ENCODE results near the gene ABCD3. TPM values are rescaled to one million over a fixed set of nuclear protein-coding genes. Genes with fewer than 3 reads are reported as not detected.

The ABCD3 gene
- total and polyA plus RNA-seq, 2 of the 13 experiments (the other 11 are each of a cell fraction or from before 2014, with no cell fraction given), result 27.5 to 166 TPM

GRCh38 chr1:94475232-94475631 lies 57.0 kb downstream of the ABCD3 start:
- Histone ChIP-seq H3K9me3 (ENCODE audit: low read length) (no peaks in the 10 kb centered on the region), H3K27ac (ENCODE audit: extremely low read length, insufficient read depth, low read length) (no peak overlapping the region), H3K36me3 (replicated peaks in 1 of 2; ENCODE audit: control insufficient read depth in 1 of 2, insufficient read depth in 2 of 2, low read length in 2 of 2) (peaks cover 3 to 59% of the 10 kb centered on the region in 2 experiments), H3K79me2 (ENCODE audit: insufficient read depth, low read length) (no peaks in the 10 kb centered on the region), H3K27me3 (ENCODE audit: control insufficient read depth in 1 of 2, insufficient read depth in 2 of 2, low read length in 2 of 2) (no peaks in the 10 kb centered on the region), H3K9ac (ENCODE audit: insufficient read depth, low read depth, low read length) (no peak overlapping the region), H4K20me1 (ENCODE audit: insufficient read depth, low read length) (no peaks in the 10 kb centered on the region), H2AFZ (ENCODE audit: low read length) (no peak overlapping the region), H3K4me1 (ENCODE audit: insufficient read depth, low read length) (no peaks in the 10 kb centered on the region), H3K4me2 (ENCODE audit: low read depth, low read length) (no peak overlapping the region), H3K4me3 (replicated peaks in 1 of 3; ENCODE audit: insufficient read depth in 1 of 3, low read depth in 2 of 3, low read length in 3 of 3) (no peak overlapping the region)
- ATAC-seq (no peak), FAIRE-seq (no peak), DNase-seq (ENCODE audit: low spot score) (no peak)
- TF ChIP-seq MAFF (IDR thresholded peaks at IDR 0.05; ENCODE audit: low read depth, low read length) (peak; percentile 76), MAFK (conservative IDR thresholded peaks at IDR 0.05 in 1 of 2, IDR thresholded peaks at IDR 0.05 in 1 of 2; ENCODE audit: low read length in 2 of 2) (peak; percentile 84 to 85), ZNF883 (CRISPR knock-in tag; IDR thresholded peaks at IDR 0.05; ENCODE audit: not compliant biosample characterization) (no peak), ZFY (CRISPR knock-in tag; IDR thresholded peaks at IDR 0.05) (no peak), HINFP (CRISPR knock-in tag; IDR thresholded peaks at IDR 0.05; ENCODE audit: low read depth) (no peak)
- intact Hi-C loops (cut with micrococcal nuclease; ENCODE audit: unreplicated experiment), result no loop called here
- BruUV-seq (replicated peaks), result no TSS peak
- in situ Hi-C loops (cut with HindIII; ENCODE audit: extremely low pct_ligation_motif_present, low pct_unique_long_range_greater_than_20kb), result no loop called here
- CTCF ChIA-PET (ENCODE audit: low intra/inter-chr PET ratio, low total read pairs), result no interaction called here
- POLR2A ChIA-PET, result no interaction called here

- no peak for DNase-seq (ENCODE audit: low spot score)
- in situ Hi-C loops (cut with HindIII; ENCODE audit: extremely low pct_ligation_motif_present, low pct_unique_long_range_greater_than_20kb) (loop anchor here (10.0 kb wide), 1 partner anchor 325 kb away; no protein-coding TSS in a partner anchor), intact Hi-C loops (cut with micrococcal nuclease; ENCODE audit: unreplicated experiment) (loop anchor here (2.0 kb wide), 1 partner anchor 325 kb away; no protein-coding TSS in a partner anchor)
- POLR2A ChIA-PET, result no interaction called here
- no peak for FAIRE-seq
- H3K36me3 ChIP-seq (replicated peaks in 1 of 2; ENCODE audit: control insufficient read depth in 1 of 2, insufficient read depth in 2 of 2, low read length in 2 of 2), result peaks cover 4 to 62% of the 10 kb centered on the region in 2 experiments
- H3K9ac ChIP-seq (ENCODE audit: insufficient read depth, low read depth, low read length), result no peak overlapping the region
- WGBS (ENCODE audit: low lambda C conversion rate), result 88% methylated on average over 3 of the region's 3 CpGs
- no peak overlapping the region for H3K4me2 ChIP-seq (ENCODE audit: low read depth, low read length)
- no peak overlapping the region for H2AFZ ChIP-seq (ENCODE audit: low read length)
- no peak overlapping the region for H3K27ac ChIP-seq (ENCODE audit: extremely low read length, insufficient read depth, low read length)
- CTCF ChIA-PET (ENCODE audit: low intra/inter-chr PET ratio, low total read pairs), result no interaction called here
- no peaks in the 10 kb centered on the region for H3K27me3 ChIP-seq (ENCODE audit: control insufficient read depth in 1 of 2, insufficient read depth in 2 of 2, low read length in 2 of 2)
- no peaks in the 10 kb centered on the region for H3K79me2 ChIP-seq (ENCODE audit: insufficient read depth, low read length)
- H3K9me3 ChIP-seq (ENCODE audit: low read length), result no peaks in the 10 kb centered on the region
- H4K20me1 ChIP-seq (ENCODE audit: insufficient read depth, low read length), result no peaks in the 10 kb centered on the region
- no peak overlapping the region for H3K4me3 ChIP-seq (replicated peaks in 1 of 3; ENCODE audit: insufficient read depth in 1 of 3, low read depth in 2 of 3, low read length in 3 of 3)
- no peak for ATAC-seq
- H3K4me1 ChIP-seq (ENCODE audit: insufficient read depth, low read length), result no peaks in the 10 kb centered on the region; the same call in 1 of the 2 replicates
- TF ChIP-seq RBM22 (optimal IDR thresholded peaks at IDR 0.05; ENCODE audit: low read length) (peak; percentile 88), E2F1 (CRISPR knock-in tag; IDR thresholded peaks at IDR 0.05) (no peak), NR1H2 (CRISPR knock-in tag; IDR thresholded peaks at IDR 0.05; ENCODE audit: borderline replicate concordance, low read depth) (no peak)
- BruUV-seq (replicated peaks), result no TSS peak
Observed at GRCh38 chr1:94479682-94480081, 61.5 kb downstream of the ABCD3 start.

All from HepG2 (cell line).